Activated T-helper 1 cell treated with anti-CD3 and anti-CD28 coated beads, Interleukin-12 subunit alpha, Interleukin-12 subunit beta, Interleukin-2, Interleukin-4 antibody, amounts not matched to agents 30 ng/mL and 10 ng/mL and 1 ng/mL, durations not matched to agents 14 hours and 24 hours and 36 hours (primary cell): ENCODE measurements around the gene TMPRSS6. TPM values are rescaled to one million over a fixed set of nuclear protein-coding genes. Genes with fewer than 3 reads are reported as not detected.
A peak's percentile ranks its signal among the peaks of the same experiment; 100 is the strongest.

Experiments used
- DNase-seq: peaks from one replicate; pipeline ENCODE4 v3.0.0; 2021; ENCODE audit warnings: low spot score
- H3K27ac Mint-ChIP-seq: one replicate; pipeline ENCODE4 v1.8.0; 2021; ENCODE audit warnings: mild to moderate bottlenecking, mixed read lengths
- H3K27me3 Mint-ChIP-seq: one replicate; pipeline ENCODE4 v1.8.0; 2022; ENCODE audit warnings: mild to moderate bottlenecking, moderate library complexity, mixed read lengths; ENCODE audit not compliant: insufficient read depth
- H3K36me3 Mint-ChIP-seq: one replicate; pipeline ENCODE4 v1.8.0; 2021; ENCODE audit warnings: low read depth, mixed read lengths
- H3K4me1 Mint-ChIP-seq: one replicate; pipeline ENCODE4 v1.8.0; 2021; ENCODE audit warnings: low read depth, mixed read lengths
- H3K4me3 Mint-ChIP-seq: one replicate; pipeline ENCODE4 v1.8.0; 2021; ENCODE audit warnings: mild to moderate bottlenecking, moderate library complexity, mixed read lengths
- H3K9me3 Mint-ChIP-seq: one replicate; pipeline ENCODE4 v1.8.0; 2021; ENCODE audit warnings: mixed read lengths
- intact Hi-C: fragments of 100-400 bp; cut with micrococcal nuclease; formaldehyde crosslinking; loops from one replicate; pipeline ENCODE4 v1.15.1; 2024
- total RNA-seq: library from RNA; stranded (reverse); gene quantifications from 2 replicates; pipeline ENCODE4 v1.2.3, GENCODE V29; 2022

TMPRSS6 gene
- total RNA-seq, result 2.3 and 3.3 TPM in 2 replicates

DNA sequence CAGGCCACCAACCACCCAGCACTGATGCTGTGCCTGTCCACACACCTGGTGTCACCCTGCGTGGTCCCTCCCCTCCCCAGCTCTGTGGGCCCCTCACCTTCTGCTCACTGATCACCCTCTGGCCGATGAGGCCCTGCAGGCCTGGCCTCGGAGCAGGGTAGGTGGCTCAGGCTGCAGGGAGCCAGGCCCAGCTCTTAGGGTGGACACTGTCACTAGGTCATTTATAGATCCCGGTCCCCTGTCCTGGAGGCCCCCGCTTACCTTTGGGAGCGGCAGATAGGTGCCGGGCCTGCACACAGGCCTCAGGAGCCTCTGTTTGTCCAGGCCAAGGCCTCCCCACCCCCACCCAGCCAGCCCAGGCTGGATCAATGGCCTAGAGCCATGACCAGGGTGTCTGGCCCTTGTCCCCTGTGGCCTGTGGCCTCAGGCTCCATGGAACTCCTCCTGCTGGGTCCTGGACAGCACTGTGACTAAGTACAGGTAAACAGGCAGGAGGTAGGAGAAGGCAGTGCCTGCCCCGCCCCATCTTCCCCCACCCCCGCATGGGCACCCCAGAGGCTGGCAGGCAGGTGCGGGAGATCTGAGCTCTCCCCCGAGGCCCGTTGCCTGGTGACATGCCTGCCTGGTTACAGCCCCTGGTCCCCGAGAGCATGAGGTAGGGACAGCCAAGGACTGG, at the start of gene TMPRSS6:
TSS of gene TMPRSS6 (minus strand) at position 472 of the 676 bp plus-strand sequence. CDS start 6,296 bp downstream, outside the sequence.
- intact Hi-C loops, result no loop called here
- H3K4me3 Mint-ChIP-seq, result no peak within 1 kb of the TSS

DNA sequence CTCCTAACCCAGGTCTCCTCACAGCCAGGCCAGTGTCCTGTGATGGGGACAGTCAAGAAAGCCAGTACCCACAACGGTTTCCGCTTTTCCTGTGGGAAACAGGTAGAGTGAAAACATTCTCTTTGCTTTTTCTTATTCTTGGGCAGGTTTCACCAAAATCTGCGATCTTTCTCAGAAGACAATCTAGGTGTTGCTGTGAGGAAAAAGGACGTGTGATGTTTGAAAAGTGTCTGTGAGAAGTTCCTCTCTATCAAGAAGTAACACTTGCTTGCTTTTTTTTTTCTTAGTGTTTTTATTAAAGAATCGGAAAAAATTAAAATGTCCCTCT, 49.4 kb upstream of the TMPRSS6 start:
- Mint-ChIP-seq H3K4me3 (no peak overlapping the region), H3K27me3 (no peaks in the 10 kb centered on the region), H3K9me3 (peaks cover 10% of the 10 kb centered on the region), H3K27ac (peak overlapping the region; percentile 72), H3K36me3 (peaks cover 7% of the 10 kb centered on the region), H3K4me1 (peaks cover 73% of the 10 kb centered on the region)
- DNase-seq, result no peak
- intact Hi-C loops, result no loop called here

More for the DNA sequence above, at the start of gene TMPRSS6:
- peaks cover 3% of the 10 kb centered on the region for H3K36me3 Mint-ChIP-seq
- H3K27ac Mint-ChIP-seq, result no peak within 1 kb of the TSS
- H3K4me1 Mint-ChIP-seq, result no peaks in the 10 kb centered on the region
- no peak for DNase-seq
- no peaks in the 10 kb centered on the region for H3K9me3 Mint-ChIP-seq
- no peaks in the 10 kb centered on the region for H3K27me3 Mint-ChIP-seq

GRCh38 chr22:37157516-37158285, 48.2 kb upstream of the TMPRSS6 start:
- Mint-ChIP-seq H3K36me3 (peaks cover 7% of the 10 kb centered on the region), H3K27ac (peak overlapping the region; percentile 26), H3K4me3 (no peak overlapping the region), H3K27me3 (no peaks in the 10 kb centered on the region), H3K4me1 (peaks cover 67% of the 10 kb centered on the region), H3K9me3 (peaks cover 10% of the 10 kb centered on the region)
- no peak for DNase-seq
- intact Hi-C loops, result no loop called here

DNA sequence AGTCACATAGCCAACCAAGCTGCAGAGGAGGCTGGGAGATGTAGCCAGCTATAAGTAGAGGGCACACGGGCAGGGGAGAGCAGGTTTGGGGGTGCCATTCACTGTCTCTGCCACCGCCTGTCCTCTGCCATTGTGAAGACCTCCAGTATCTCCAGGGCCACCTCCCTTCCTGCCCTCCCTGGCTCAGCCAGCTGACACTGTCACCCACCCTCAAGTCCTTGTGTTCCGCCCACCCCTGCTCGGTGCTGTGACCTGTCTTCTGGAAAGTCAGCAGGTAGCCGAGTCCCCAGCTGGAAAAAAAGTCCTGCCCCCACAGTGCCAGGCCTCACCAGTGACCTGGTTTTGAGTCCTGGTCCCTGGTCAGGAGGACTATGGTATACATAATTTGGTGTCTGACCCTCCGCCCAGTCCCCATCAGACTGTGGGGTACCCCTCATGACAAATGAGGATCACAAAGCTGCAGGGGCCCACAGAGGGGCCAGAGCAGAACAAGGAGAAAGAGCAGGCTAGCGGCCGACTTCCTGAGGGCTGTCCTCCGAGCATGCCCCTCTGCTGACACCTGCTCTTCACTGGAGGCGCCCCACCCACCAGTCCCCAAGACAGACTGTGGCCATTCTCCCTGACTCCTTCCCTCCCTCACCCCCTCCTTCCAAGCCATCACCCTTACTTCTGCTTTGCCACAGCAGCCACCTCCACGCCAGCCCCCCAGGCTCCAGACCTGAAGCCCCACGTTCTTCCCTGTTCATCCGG, 47.3 kb upstream of the TMPRSS6 start:
- Mint-ChIP-seq H3K36me3 (peaks cover 7% of the 10 kb centered on the region), H3K4me1 (peaks cover 59% of the 10 kb centered on the region), H3K27ac (no peak overlapping the region), H3K4me3 (no peak overlapping the region), H3K27me3 (no peaks in the 10 kb centered on the region), H3K9me3 (peaks cover 10% of the 10 kb centered on the region)
- intact Hi-C loops, result no loop called here
- DNase-seq, result no peak

GRCh38 chr22:37155971-37156370, 46.5 kb upstream of the TMPRSS6 start:
- DNase-seq, result no peak
- intact Hi-C loops, result no loop called here
- Mint-ChIP-seq H3K4me1 (peaks cover 58% of the 10 kb centered on the region), H3K27ac (no peak overlapping the region), H3K4me3 (no peak overlapping the region), H3K9me3 (peaks cover 12% of the 10 kb centered on the region), H3K36me3 (peaks cover 12% of the 10 kb centered on the region), H3K27me3 (no peaks in the 10 kb centered on the region)

- no peak for DNase-seq
- no peak overlapping the region for H3K4me3 Mint-ChIP-seq
These were observed 45.6 kb upstream of the TMPRSS6 start for GRCh38 chr22:37154925-37155712.

DNA sequence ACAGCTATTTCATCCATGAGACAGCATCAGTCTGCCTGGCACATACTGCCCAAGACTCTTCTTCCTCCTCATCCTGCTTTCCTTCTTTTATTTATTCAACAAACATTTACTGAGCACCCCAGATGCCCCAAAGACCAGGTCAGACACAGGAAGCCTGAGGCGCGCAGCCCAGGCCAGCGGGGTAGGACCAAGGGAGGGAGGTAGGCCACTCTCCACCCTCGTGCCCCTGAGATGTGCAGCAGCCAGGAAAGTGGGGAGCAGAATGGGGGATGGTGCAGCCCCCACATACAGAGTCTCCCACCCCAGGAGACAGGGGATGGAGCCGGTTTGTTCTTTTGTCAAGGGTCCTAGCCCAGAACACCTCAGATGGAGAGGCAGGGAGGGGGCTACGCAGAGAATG, 44.4 kb upstream of the TMPRSS6 start:
- Mint-ChIP-seq H3K4me3 (no peak overlapping the region), H3K36me3 (peaks cover 17% of the 10 kb centered on the region), H3K4me1 (peaks cover 66% of the 10 kb centered on the region), H3K27me3 (no peaks in the 10 kb centered on the region), H3K27ac (no peak overlapping the region), H3K9me3 (peaks cover 17% of the 10 kb centered on the region)
- intact Hi-C loops, result no loop called here
- DNase-seq, result no peak

More at GRCh38 chr22:37154925-37155712, 45.6 kb upstream of the TMPRSS6 start:
- Mint-ChIP-seq H3K9me3 (peaks cover 17% of the 10 kb centered on the region), H3K27me3 (no peaks in the 10 kb centered on the region), H3K36me3 (peaks cover 14% of the 10 kb centered on the region), H3K4me1 (peaks cover 66% of the 10 kb centered on the region), H3K27ac (peak overlapping the region; percentile 71)
- intact Hi-C loops, result no loop called here

DNA sequence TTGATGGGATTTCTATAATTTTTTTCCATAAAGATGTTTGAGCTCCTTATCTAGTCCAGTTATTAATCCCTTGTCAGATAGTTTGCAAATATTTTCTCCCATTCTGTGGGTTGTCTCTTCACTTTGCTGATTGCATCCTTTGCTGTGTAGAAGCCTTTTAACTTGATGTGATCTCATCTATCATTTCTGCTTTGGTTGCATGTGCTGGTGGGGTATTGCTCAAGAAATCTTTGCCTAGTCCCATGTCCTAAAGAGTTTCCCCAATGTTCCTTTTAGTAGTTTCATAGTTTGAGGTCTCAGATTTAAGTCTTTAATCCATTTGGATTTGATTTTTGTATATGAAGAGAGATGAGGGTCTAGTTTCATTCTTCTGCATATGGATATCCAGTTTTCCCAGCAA, 41.9 kb upstream of the TMPRSS6 start:
- Mint-ChIP-seq H3K4me3 (no peak overlapping the region), H3K27ac (peak overlapping the region; percentile 46), H3K27me3 (no peaks in the 10 kb centered on the region), H3K9me3 (peaks cover 17% of the 10 kb centered on the region), H3K36me3 (peaks cover 39% of the 10 kb centered on the region), H3K4me1 (peaks cover 72% of the 10 kb centered on the region)
- DNase-seq, result no peak
- intact Hi-C loops, result loop anchor here (2.0 kb wide), 1 partner anchor 67 kb away; no protein-coding TSS in a partner anchor

DNA sequence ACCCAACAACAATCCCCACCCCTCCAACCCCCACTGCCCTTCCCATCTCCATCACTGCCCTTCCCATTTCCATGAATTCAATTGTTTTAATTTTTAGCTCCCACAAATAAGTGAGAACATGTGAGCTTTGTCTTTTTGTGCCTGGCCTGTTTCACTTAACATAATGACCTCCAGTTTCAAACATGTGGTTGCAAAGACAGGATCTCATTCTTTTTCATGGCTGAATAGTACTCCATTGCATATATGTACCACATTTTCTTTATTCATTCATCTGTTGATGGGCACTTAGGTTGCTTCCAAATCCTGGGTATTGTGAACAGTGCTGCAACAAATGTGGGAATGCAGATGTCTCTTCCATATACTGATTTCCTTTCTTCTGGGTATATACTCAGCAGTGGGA, 41.2 kb upstream of the TMPRSS6 start:
- H3K4me3 Mint-ChIP-seq, result peak overlapping the region; percentile 30
- H3K27ac Mint-ChIP-seq, result peak overlapping the region; percentile 68
- peaks cover 12% of the 10 kb centered on the region for H3K9me3 Mint-ChIP-seq
- H3K36me3 Mint-ChIP-seq, result peaks cover 43% of the 10 kb centered on the region
- H3K4me1 Mint-ChIP-seq, result peaks cover 72% of the 10 kb centered on the region
- intact Hi-C loops, result loop anchor here (1.0 to 2.0 kb wide), 3 partner anchors 12 to 80 kb away; no protein-coding TSS in a partner anchor
- DNase-seq, result no peak
- H3K27me3 Mint-ChIP-seq, result no peaks in the 10 kb centered on the region

- intact Hi-C loops, result loop anchor here (1.0 kb wide), 4 partner anchors 10 to 71 kb away; no protein-coding TSS in a partner anchor
- H3K4me1 Mint-ChIP-seq, result peaks cover 72% of the 10 kb centered on the region
- peaks cover 47% of the 10 kb centered on the region for H3K36me3 Mint-ChIP-seq
- H3K9me3 Mint-ChIP-seq, result peaks cover 11% of the 10 kb centered on the region
- H3K4me3 Mint-ChIP-seq, result peak overlapping the region; percentile 92
- H3K27me3 Mint-ChIP-seq, result no peaks in the 10 kb centered on the region
- H3K27ac Mint-ChIP-seq, result peak overlapping the region; percentile 93
- DNase-seq, result no peak
These were observed 39.5 kb upstream of the TMPRSS6 start for GRCh38 chr22:37148742-37149665.

- DNase-seq, result no peak
- Mint-ChIP-seq H3K27me3 (no peaks in the 10 kb centered on the region), H3K4me1 (peaks cover 75% of the 10 kb centered on the region), H3K27ac (peak overlapping the region; percentile 93), H3K9me3 (peaks cover 11% of the 10 kb centered on the region), H3K4me3 (peak overlapping the region; percentile 92), H3K36me3 (peaks cover 54% of the 10 kb centered on the region)
- intact Hi-C loops, result loop anchor here (1.0 kb wide), 1 partner anchor 70 kb away; no protein-coding TSS in a partner anchor
These were observed 38.6 kb upstream of the TMPRSS6 start for GRCh38 chr22:37148031-37148651.
